HG03442 (cell line): Measurements from ENCODE around the gene IQSEC1.
"Not testable (repeated sequence)": the region's sequence is repeated elsewhere in the genome, so short reads cannot be mapped to it uniquely, and the experiment has no call there.

Source experiments
- ATAC-seq: cut with Tn5 transposase; IDR thresholded peaks from one replicate; pipeline ENCODE4 v1.9.1; 2021; ENCODE audit warnings: mild to moderate bottlenecking, moderate library complexity; ENCODE audit not compliant: unreplicated experiment

IQSEC1 gene

GRCh38 chr3:12856626-12857025 is 216.6 kb downstream of the IQSEC1 start:
- no peak for ATAC-seq

GRCh38 chr3:12854565-12854964 is 218.7 kb downstream of the IQSEC1 start:
- no peak for ATAC-seq

- ATAC-seq = not testable (repeated sequence)
Observed at GRCh38 chr3:12853847-12854246, 219.4 kb downstream of the IQSEC1 start.

GRCh38 chr3:12852201-12852600 is 221.0 kb downstream of the IQSEC1 start:
- ATAC-seq = no peak
